Measurements from ENCODE around the gene NXPH1. TPM values are rescaled to one million over a fixed set of nuclear protein-coding genes. Genes with fewer than 3 reads are reported as not detected.
A peak's percentile ranks its signal among the peaks of the same experiment; 100 is the strongest.

NXPH1 gene
- total and polyA plus RNA-seq, 3 donors from 2014 or later = 0.24 to 0.94 (median 0.37) TPM

DNA sequence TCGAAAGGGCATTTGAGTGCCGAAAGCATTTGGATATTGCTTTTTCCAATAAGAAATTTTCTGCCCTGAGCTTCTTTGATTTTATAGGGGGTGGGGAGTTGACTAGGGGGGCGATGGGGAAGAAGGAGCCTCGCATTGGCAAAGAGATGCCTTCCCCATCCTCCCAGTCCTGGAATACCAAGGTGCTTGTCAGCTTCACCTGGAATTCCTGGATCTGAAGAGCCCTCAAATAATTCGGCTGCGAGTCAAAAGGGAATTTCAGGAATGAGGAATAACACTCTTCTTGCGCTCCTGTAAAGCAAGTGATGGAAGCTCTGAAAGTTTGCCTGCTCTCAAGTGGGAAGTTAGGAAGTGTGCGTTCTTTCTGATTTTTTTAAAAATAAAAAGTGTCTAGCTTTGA lies 7.3 kb downstream of the NXPH1 start:
- no peak for DNase-seq
- TF ChIP-seq CTCF (IDR thresholded peaks at IDR 0.05) (no peak), POLR2A (IDR thresholded peaks at IDR 0.05) (no peak)
- no peak overlapping the region for H3K27ac ChIP-seq
- no peaks in the 10 kb centered on the region for H3K9me3 ChIP-seq
- WGBS, 2 donors = 12 to 15% methylated on average over 8 of the region's 8 CpGs
- intact Hi-C loops (cut with DNase I; ENCODE audit: low total_unique reads) = no loop called here
- no peaks in the 10 kb centered on the region for H3K36me3 ChIP-seq (ENCODE audit: low read depth, missing control alignments)
- H3K27me3 ChIP-seq = no peaks in the 10 kb centered on the region
- no peaks in the 10 kb centered on the region for H3K4me1 ChIP-seq
- no peak overlapping the region for H3K4me3 ChIP-seq

- no peaks in the 10 kb centered on the region for H3K4me1 ChIP-seq
- H3K9me3 ChIP-seq = no peaks in the 10 kb centered on the region
- WGBS, 2 donors = 2 to 3% methylated on average over 39 to 42 of the region's 42 CpGs
- intact Hi-C loops (cut with DNase I; ENCODE audit: low total_unique reads) = no loop called here
- H3K27me3 ChIP-seq = no peaks in the 10 kb centered on the region
- DNase-seq = no peak
- no peaks in the 10 kb centered on the region for H3K36me3 ChIP-seq (ENCODE audit: low read depth, missing control alignments)
- H3K27ac ChIP-seq = no peak overlapping the region
- H3K4me3 ChIP-seq = no peak overlapping the region
- TF ChIP-seq CTCF (IDR thresholded peaks at IDR 0.05) (no peak), POLR2A (IDR thresholded peaks at IDR 0.05) (no peak)
These were observed 7.9 kb downstream of the NXPH1 start for GRCh38 chr7:8441106-8441965.

DNA sequence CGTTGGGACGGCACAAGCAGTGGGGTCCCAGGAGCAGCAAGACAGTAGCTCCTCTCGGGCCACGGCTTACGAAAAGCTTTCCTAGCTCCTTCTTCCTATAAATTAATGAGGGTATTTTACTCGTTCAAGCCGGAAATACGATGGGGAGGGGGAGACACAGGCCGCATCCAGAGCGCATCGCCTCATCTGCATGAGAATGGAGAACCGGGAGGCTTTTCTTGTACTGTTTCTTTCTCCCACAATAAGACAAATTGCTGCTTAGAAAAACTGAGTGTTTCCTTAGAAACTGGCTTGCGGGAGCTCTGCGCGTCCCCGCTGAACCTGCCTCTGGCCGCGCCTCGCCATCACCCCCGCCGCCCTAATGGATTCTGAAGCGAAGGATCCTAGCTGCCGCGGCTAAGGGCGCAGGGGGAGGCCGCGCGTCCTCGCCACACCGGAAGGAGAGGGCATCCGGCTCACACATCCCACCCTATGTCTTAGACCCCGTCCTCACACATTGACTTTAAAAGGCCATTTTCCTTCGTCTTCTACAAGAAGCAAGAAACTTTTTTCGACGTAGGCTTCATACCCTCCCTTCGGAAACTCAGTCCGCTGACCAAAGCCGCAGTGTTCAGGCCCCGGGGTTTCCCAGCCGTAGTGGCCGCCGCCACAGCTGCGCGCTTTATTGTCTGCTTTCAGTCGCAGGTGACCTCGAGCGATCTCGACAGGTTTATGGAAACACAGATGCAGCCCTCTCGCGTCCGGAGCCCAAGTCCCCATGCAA lies 8.8 kb downstream of the NXPH1 start:
- Histone ChIP-seq H3K27ac (no peak overlapping the region), H3K9me3 (no peaks in the 10 kb centered on the region), H3K36me3 (ENCODE audit: low read depth, missing control alignments) (no peaks in the 10 kb centered on the region), H3K4me3 (no peak overlapping the region), H3K27me3 (no peaks in the 10 kb centered on the region), H3K4me1 (no peaks in the 10 kb centered on the region)
- DNase-seq = no peak
- TF ChIP-seq POLR2A (IDR thresholded peaks at IDR 0.05) (no peak), CTCF (IDR thresholded peaks at IDR 0.05) (no peak)
- intact Hi-C loops (cut with DNase I; ENCODE audit: low total_unique reads) = no loop called here
- WGBS, 2 donors = 2 to 4% methylated on average over 43 to 51 of the region's 51 CpGs

GRCh38 chr7:8442814-8443304 lies 9.4 kb downstream of the NXPH1 start:
- TF ChIP-seq CTCF (IDR thresholded peaks at IDR 0.05) = no peak
- TF ChIP-seq POLR2A (IDR thresholded peaks at IDR 0.05) = no peak
- peak overlapping the region in 1 of 2 donors; percentile 3 for H3K4me3 ChIP-seq
- no peaks in the 10 kb centered on the region for H3K4me1 ChIP-seq
- no peaks in the 10 kb centered on the region for H3K36me3 ChIP-seq (ENCODE audit: low read depth, missing control alignments)
- 4 to 6% methylated on average over 23 to 31 of the region's 40 CpGs for WGBS, 2 donors
- peak; percentile 78 for DNase-seq
- H3K9me3 ChIP-seq = no peaks in the 10 kb centered on the region
- H3K27ac ChIP-seq = no peak overlapping the region
- intact Hi-C loops (cut with DNase I; ENCODE audit: low total_unique reads) = no loop called here
- no peaks in the 10 kb centered on the region for H3K27me3 ChIP-seq

Measured in testis (tissue), 3 donors.